ENCODE data around the gene NPC1L1. TPM values are rescaled to one million over a fixed set of nuclear protein-coding genes. Genes with fewer than 3 reads are reported as not detected.

The NPC1L1 gene
- total and polyA plus RNA-seq, 2 of the 4 experiments (the other 2 are of a cell fraction): 0.07 TPM; not detected in 1

- H3K27ac ChIP-seq (ENCODE audit: insufficient read depth, low read length): no peak overlapping the region
- H3K18ac ChIP-seq (ENCODE audit: low read depth, low read length): no peak overlapping the region
- H2AFZ ChIP-seq (replicated peaks; ENCODE audit: low read length, poor library complexity): no peak overlapping the region
- no peak for DNase-seq
- no peak overlapping the region for H4K5ac ChIP-seq (ENCODE audit: low read depth, low read length)
- no peak overlapping the region for H3K4ac ChIP-seq (ENCODE audit: low read depth, low read length)
- no peak overlapping the region for H3K56ac ChIP-seq (ENCODE audit: extremely low read depth, insufficient read depth, low read length)
- BruUV-seq (replicated peaks): no TSS peak
- no peak overlapping the region for H2BK20ac ChIP-seq (ENCODE audit: low read depth, low read length)
- peaks cover 47 to 63% of the 10 kb centered on the region in 2 experiments for H3K79me1 ChIP-seq (ENCODE audit: low read depth in 1 of 2, low read length in 2 of 2)
- H3K14ac ChIP-seq (replicated peaks; ENCODE audit: low read depth, low read length): no peak overlapping the region
- H3K4me3 ChIP-seq (ENCODE audit: insufficient read depth, low read depth, low read length): no peak overlapping the region
- H2AK5ac ChIP-seq (ENCODE audit: low read depth, low read length): no peak overlapping the region
- no peak for ATAC-seq (ENCODE audit: low read depth)
- no peaks in the 10 kb centered on the region for H3K9me3 ChIP-seq (ENCODE audit: control insufficient read depth, insufficient read depth, low read length)
- H3K9ac ChIP-seq (ENCODE audit: low read depth, low read length): no peak overlapping the region
- H3K4me2 ChIP-seq (ENCODE audit: low read depth, low read length): peak overlapping the region; percentile 90; the same call in 1 of the 2 replicates
- no peak overlapping the region for H4K91ac ChIP-seq (ENCODE audit: insufficient read depth, low read depth, low read length)
- in situ Hi-C loops (cut with MboI; ENCODE audit: low sequenced_read_pairs) (no loop called here), intact Hi-C loops (cut with micrococcal nuclease) (no loop called here), dilution Hi-C loops (cut with HindIII; ENCODE audit: low sequenced_read_pairs, unreplicated experiment) (no loop called here)
- no peak overlapping the region for H2BK5ac ChIP-seq (ENCODE audit: low read depth, low read length, poor library complexity, severe bottlenecking)
- ChIA-PET POLR2A (ENCODE audit: unreplicated experiment) (no interaction called here), CTCF (no interaction called here)
- no peak overlapping the region for H3K23ac ChIP-seq (ENCODE audit: low read depth, low read length)
- peaks cover 41% of the 10 kb centered on the region for H3K36me3 ChIP-seq (ENCODE audit: control insufficient read depth, insufficient read depth, low read length)
- no peak overlapping the region for H2BK15ac ChIP-seq (ENCODE audit: low read depth, low read length)
- peaks cover 2% of the 10 kb centered on the region for H4K20me1 ChIP-seq (ENCODE audit: insufficient read depth, low read length)
- TF ChIP-seq, protein P1, sequence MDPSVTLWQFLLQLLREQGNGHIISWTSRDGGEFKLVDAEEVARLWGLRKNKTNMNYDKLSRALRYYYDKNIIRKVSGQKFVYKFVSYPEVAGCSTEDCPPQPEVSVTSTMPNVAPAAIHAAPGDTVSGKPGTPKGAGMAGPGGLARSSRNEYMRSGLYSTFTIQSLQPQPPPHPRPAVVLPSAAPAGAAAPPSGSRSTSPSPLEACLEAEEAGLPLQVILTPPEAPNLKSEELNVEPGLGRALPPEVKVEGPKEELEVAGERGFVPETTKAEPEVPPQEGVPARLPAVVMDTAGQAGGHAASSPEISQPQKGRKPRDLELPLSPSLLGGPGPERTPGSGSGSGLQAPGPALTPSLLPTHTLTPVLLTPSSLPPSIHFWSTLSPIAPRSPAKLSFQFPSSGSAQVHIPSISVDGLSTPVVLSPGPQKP (IDR thresholded peaks at IDR 0.05; ENCODE audit: borderline replicate concordance, low read depth, low read length): no peak
- no peak for TF ChIP-seq MXI1 (IDR thresholded peaks at IDR 0.05; ENCODE audit: borderline replicate concordance, low read depth, low read length)
- no peak for TF ChIP-seq CEBPB (IDR thresholded peaks at IDR 0.05; ENCODE audit: low read depth, low read length)
- TF ChIP-seq, protein P2, sequence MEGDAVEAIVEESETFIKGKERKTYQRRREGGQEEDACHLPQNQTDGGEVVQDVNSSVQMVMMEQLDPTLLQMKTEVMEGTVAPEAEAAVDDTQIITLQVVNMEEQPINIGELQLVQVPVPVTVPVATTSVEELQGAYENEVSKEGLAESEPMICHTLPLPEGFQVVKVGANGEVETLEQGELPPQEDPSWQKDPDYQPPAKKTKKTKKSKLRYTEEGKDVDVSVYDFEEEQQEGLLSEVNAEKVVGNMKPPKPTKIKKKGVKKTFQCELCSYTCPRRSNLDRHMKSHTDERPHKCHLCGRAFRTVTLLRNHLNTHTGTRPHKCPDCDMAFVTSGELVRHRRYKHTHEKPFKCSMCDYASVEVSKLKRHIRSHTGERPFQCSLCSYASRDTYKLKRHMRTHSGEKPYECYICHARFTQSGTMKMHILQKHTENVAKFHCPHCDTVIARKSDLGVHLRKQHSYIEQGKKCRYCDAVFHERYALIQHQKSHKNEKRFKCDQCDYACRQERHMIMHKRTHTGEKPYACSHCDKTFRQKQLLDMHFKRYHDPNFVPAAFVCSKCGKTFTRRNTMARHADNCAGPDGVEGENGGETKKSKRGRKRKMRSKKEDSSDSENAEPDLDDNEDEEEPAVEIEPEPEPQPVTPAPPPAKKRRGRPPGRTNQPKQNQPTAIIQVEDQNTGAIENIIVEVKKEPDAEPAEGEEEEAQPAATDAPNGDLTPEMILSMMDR (conservative IDR thresholded peaks at IDR 0.05; ENCODE audit: low read depth, low read length): no peak
- TF ChIP-seq RFX5 (IDR thresholded peaks at IDR 0.05; ENCODE audit: low read depth, low read length): no peak
- no peak for TF ChIP-seq RAD21 (IDR thresholded peaks at IDR 0.05; ENCODE audit: low read length)
- no peak for TF ChIP-seq CHD1 (IDR thresholded peaks at IDR 0.05; ENCODE audit: low read depth, low read length)
- no peak for TF ChIP-seq SMC3 (IDR thresholded peaks at IDR 0.05; ENCODE audit: low read depth, low read length)
- TF ChIP-seq, protein P3, sequence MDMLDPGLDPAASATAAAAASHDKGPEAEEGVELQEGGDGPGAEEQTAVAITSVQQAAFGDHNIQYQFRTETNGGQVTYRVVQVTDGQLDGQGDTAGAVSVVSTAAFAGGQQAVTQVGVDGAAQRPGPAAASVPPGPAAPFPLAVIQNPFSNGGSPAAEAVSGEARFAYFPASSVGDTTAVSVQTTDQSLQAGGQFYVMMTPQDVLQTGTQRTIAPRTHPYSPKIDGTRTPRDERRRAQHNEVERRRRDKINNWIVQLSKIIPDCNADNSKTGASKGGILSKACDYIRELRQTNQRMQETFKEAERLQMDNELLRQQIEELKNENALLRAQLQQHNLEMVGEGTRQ (IDR thresholded peaks at IDR 0.05; ENCODE audit: low read depth, low read length): no peak
- no peak for TF ChIP-seq MAZ (IDR thresholded peaks at IDR 0.05; ENCODE audit: borderline replicate concordance, low read depth, low read length)
- TF ChIP-seq NFE2L2 (IDR thresholded peaks at IDR 0.05; ENCODE audit: low read depth, low read length): no peak
- TF ChIP-seq POLR2A (IDR thresholded peaks at IDR 0.05; ENCODE audit: low read depth, low read length): no peak
- no peak for TF ChIP-seq RCOR1 (IDR thresholded peaks at IDR 0.05; ENCODE audit: insufficient replicate concordance, low read length)
- no peak for TF ChIP-seq BHLHE40 (IDR thresholded peaks at IDR 0.05; ENCODE audit: low read depth, low read length)
- H3K9me1 ChIP-seq (ENCODE audit: insufficient read depth, low read length): peaks cover 13% of the 10 kb centered on the region
- no peak overlapping the region; a peak in 1 of 4 replicates for H4K8ac ChIP-seq (ENCODE audit: low read depth in 2 of 2, low read length in 2 of 2)
- no peak overlapping the region for H2BK120ac ChIP-seq (ENCODE audit: low read depth, low read length)
- peaks cover 5% of the 10 kb centered on the region for H3K4me1 ChIP-seq (ENCODE audit: control insufficient read depth, insufficient read depth, low read length)
- H3K27me3 ChIP-seq (ENCODE audit: control insufficient read depth, insufficient read depth, low read length): no peaks in the 10 kb centered on the region
- no peak overlapping the region for H2AK9ac ChIP-seq (replicated peaks; ENCODE audit: low read depth, low read length, poor library complexity)
Measured at GRCh38 chr7:44575054-44575453, 33.9 kb upstream of the NPC1L1 start.
